ENCODE measurements around the gene FGF11. TPM values are rescaled to one million over a fixed set of nuclear protein-coding genes. Genes with fewer than 3 reads are reported as not detected.

FGF11 gene
- total and polyA plus RNA-seq, 2 of the 4 experiments (the other 2 are of a cell fraction), result 0.18 to 1.1 TPM

GRCh38 chr17:7460850-7461660, 21.7 kb downstream of the FGF11 start:
- POLR2A ChIA-PET (ENCODE audit: unreplicated experiment), result interaction anchor here (1.2 kb wide), 1 partner anchor 17 kb away, joined by 8 read pairs; no protein-coding TSS in a partner anchor
- no peak overlapping the region for H2BK15ac ChIP-seq (ENCODE audit: low read depth, low read length)
- peaks cover 11 to 50% of the 10 kb centered on the region in 2 experiments; a peak in 2 of 4 replicates for H3K79me1 ChIP-seq (ENCODE audit: low read depth in 1 of 2, low read length in 2 of 2)
- no peaks in the 10 kb centered on the region for H3K27me3 ChIP-seq (ENCODE audit: control insufficient read depth, insufficient read depth, low read length)
- H3K4me3 ChIP-seq (ENCODE audit: insufficient read depth, low read depth, low read length), result no peak overlapping the region
- H3K23ac ChIP-seq (ENCODE audit: low read depth, low read length), result no peak overlapping the region
- no peak overlapping the region for H3K9ac ChIP-seq (ENCODE audit: low read depth, low read length)
- TF ChIP-seq RCOR1 (IDR thresholded peaks at IDR 0.05; ENCODE audit: insufficient replicate concordance, low read length) (no peak), USF2 (IDR thresholded peaks at IDR 0.05; ENCODE audit: low read depth, low read length) (no peak), SMC3 (IDR thresholded peaks at IDR 0.05; ENCODE audit: low read depth, low read length) (no peak), POLR2A (IDR thresholded peaks at IDR 0.05; ENCODE audit: low read depth, low read length) (no peak), MXI1 (IDR thresholded peaks at IDR 0.05; ENCODE audit: borderline replicate concordance, low read depth, low read length) (no peak), FOS (IDR thresholded peaks at IDR 0.05; ENCODE audit: low read depth, low read length) (no peak), NFE2L2 (IDR thresholded peaks at IDR 0.05; ENCODE audit: low read depth, low read length) (no peak), CEBPB (IDR thresholded peaks at IDR 0.05; ENCODE audit: low read depth, low read length) (no peak), MAZ (IDR thresholded peaks at IDR 0.05; ENCODE audit: borderline replicate concordance, low read depth, low read length) (no peak), MAFK (IDR thresholded peaks at IDR 0.05; ENCODE audit: low read depth, low read length) (no peak)
- H2AK5ac ChIP-seq (ENCODE audit: low read depth, low read length), result no peak overlapping the region
- H3K9me3 ChIP-seq (ENCODE audit: control insufficient read depth, insufficient read depth, low read length), result no peaks in the 10 kb centered on the region
- no peak overlapping the region for H3K27ac ChIP-seq (ENCODE audit: insufficient read depth, low read length)
- CTCF ChIA-PET, result no interaction called here
- H2AFZ ChIP-seq (replicated peaks; ENCODE audit: low read length, poor library complexity), result no peak overlapping the region
- no peaks in the 10 kb centered on the region for H3K4me1 ChIP-seq (ENCODE audit: control insufficient read depth, insufficient read depth, low read length)
- in situ Hi-C loops (cut with MboI; ENCODE audit: low sequenced_read_pairs) (no loop called here), intact Hi-C loops (cut with micrococcal nuclease) (no loop called here), dilution Hi-C loops (cut with HindIII; ENCODE audit: low sequenced_read_pairs, unreplicated experiment) (no loop called here)
- BruUV-seq (replicated peaks), result TSS peak; percentile 48
- no peak overlapping the region for H2BK5ac ChIP-seq (ENCODE audit: low read depth, low read length, poor library complexity, severe bottlenecking)
- DNase-seq (no peak), ATAC-seq (ENCODE audit: low read depth) (no peak)
- no peak overlapping the region for H3K14ac ChIP-seq (replicated peaks; ENCODE audit: low read depth, low read length)
- H3K18ac ChIP-seq (ENCODE audit: low read depth, low read length), result no peak overlapping the region
- peaks cover 15% of the 10 kb centered on the region; the same call in 1 of the 2 replicates for H3K9me1 ChIP-seq (ENCODE audit: insufficient read depth, low read length)
- no peak overlapping the region for H4K8ac ChIP-seq (ENCODE audit: low read depth in 2 of 2, low read length in 2 of 2)
- no peak overlapping the region for H2BK120ac ChIP-seq (ENCODE audit: low read depth, low read length)
- H4K5ac ChIP-seq (ENCODE audit: low read depth, low read length), result no peak overlapping the region
- no peak overlapping the region for H3K4ac ChIP-seq (ENCODE audit: low read depth, low read length)
- WGBS, 2 experiments (ENCODE audit: extremely low coverage in 2 of 2, insufficient read length in 1 of 2), result 93% methylated on average over 3 of the region's 7 CpGs; no CpG with 5 or more reads in 1 of the 2 experiments
- no peak overlapping the region for H2AK9ac ChIP-seq (replicated peaks; ENCODE audit: low read depth, low read length, poor library complexity)
- peaks cover 35% of the 10 kb centered on the region for H3K36me3 ChIP-seq (ENCODE audit: control insufficient read depth, insufficient read depth, low read length)
- H3K4me2 ChIP-seq (ENCODE audit: low read depth, low read length), result no peak overlapping the region
- peaks cover 21% of the 10 kb centered on the region for H4K20me1 ChIP-seq (ENCODE audit: insufficient read depth, low read length)
- H3K56ac ChIP-seq (ENCODE audit: extremely low read depth, insufficient read depth, low read length), result no peak overlapping the region
- H4K91ac ChIP-seq (ENCODE audit: insufficient read depth, low read depth, low read length), result no peak overlapping the region
- H2BK20ac ChIP-seq (ENCODE audit: low read depth, low read length), result no peak overlapping the region
